ENCODE results near the gene C16orf92.

The C16orf92 gene

DNA sequence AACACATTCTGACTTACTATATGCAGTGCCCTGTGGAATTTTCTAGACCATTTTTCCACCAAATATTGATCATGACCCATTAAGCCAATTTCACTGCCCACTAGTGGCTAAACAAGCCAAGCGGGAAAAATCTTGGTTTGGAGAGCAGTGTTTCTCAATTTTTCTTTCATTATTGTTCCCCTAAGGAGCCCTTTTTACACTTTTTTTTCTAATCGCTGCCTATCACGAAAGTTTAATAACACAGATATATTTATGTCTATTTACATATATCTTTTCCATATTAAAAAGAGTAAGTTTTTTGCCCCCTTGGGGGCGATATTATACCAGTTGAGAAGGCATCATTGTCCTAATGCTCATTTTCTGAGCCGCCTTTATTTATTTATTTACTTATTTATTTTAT, 18.8 kb downstream of the C16orf92 start:
- TF ChIP-seq GATA3 (IDR thresholded peaks at IDR 0.05; ENCODE audit: low read depth, low read length) = no peak

DNA sequence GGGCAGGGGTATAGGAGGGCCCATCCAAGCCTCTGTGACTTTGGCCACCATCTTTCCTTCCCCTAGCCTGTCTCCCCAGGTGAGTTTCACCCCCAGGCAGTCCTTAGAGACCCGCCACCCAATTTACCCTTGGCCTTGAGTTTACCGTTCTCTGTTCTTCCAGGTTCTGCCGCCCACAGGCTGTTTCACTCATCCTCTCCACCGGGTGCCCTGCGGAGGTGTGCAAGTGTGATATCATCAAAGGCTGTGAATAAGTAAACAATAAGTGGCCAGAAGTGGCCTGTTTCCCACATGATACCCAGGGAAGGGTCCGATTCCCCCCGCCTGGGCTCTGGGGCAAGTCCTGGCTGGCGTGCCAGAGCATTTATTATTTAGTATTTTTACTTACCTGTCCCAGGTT, 23.2 kb downstream of the C16orf92 start:
- TF ChIP-seq GATA2 (IDR thresholded peaks at IDR 0.05; ENCODE audit: low read depth, low read length) (no peak), GATA3 (IDR thresholded peaks at IDR 0.05; ENCODE audit: low read depth, low read length) (no peak)

- TF ChIP-seq GATA3 (IDR thresholded peaks at IDR 0.05; ENCODE audit: low read depth, low read length) (no peak), GATA2 (IDR thresholded peaks at IDR 0.05; ENCODE audit: low read depth, low read length) (no peak)
These were observed 23.6 kb downstream of the C16orf92 start for GRCh38 chr16:30046588-30046987.

DNA sequence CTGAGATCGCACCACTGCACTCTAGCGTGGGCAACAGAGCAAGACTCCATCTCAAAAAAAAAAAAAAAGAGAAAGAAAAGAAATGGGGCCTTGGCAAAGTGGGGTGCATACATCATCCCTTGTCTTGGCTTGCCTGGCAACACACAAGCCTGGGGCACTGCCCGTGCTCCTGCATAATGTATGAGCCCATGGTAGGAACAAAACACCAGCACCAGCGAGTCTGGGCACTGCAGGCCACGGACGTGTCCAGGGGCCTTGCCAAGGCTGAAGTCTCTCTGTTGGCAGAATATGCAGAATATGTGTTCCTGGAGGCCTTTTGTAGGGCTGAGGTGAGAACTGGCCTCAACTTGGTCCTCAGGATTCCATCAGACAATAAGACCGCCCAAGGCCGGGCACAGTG, 26.9 kb downstream of the C16orf92 start:
- TF ChIP-seq GATA3 (IDR thresholded peaks at IDR 0.05; ENCODE audit: low read depth, low read length) (no peak), GATA2 (IDR thresholded peaks at IDR 0.05; ENCODE audit: low read depth, low read length) (no peak)

GRCh38 chr16:30051518-30051917, 28.5 kb downstream of the C16orf92 start:
- TF ChIP-seq GATA3 (IDR thresholded peaks at IDR 0.05; ENCODE audit: low read depth, low read length) (no peak), GATA2 (IDR thresholded peaks at IDR 0.05; ENCODE audit: low read depth, low read length) (no peak)

GRCh38 chr16:30052671-30053372, 29.8 kb downstream of the C16orf92 start:
- no peak for TF ChIP-seq GATA3 (IDR thresholded peaks at IDR 0.05; ENCODE audit: low read depth, low read length)
- TF ChIP-seq GATA2 (IDR thresholded peaks at IDR 0.05; ENCODE audit: low read depth, low read length) = no peak

GRCh38 chr16:30053376-30054015, 30.5 kb downstream of the C16orf92 start:
- TF ChIP-seq GATA3 (IDR thresholded peaks at IDR 0.05; ENCODE audit: low read depth, low read length) (no peak), GATA2 (IDR thresholded peaks at IDR 0.05; ENCODE audit: low read depth, low read length) (no peak)

- TF ChIP-seq GATA3 (IDR thresholded peaks at IDR 0.05; ENCODE audit: low read depth, low read length) = no peak
- TF ChIP-seq GATA2 (IDR thresholded peaks at IDR 0.05; ENCODE audit: low read depth, low read length) = no peak
These were observed 31.5 kb downstream of the C16orf92 start for GRCh38 chr16:30054451-30054850.

DNA sequence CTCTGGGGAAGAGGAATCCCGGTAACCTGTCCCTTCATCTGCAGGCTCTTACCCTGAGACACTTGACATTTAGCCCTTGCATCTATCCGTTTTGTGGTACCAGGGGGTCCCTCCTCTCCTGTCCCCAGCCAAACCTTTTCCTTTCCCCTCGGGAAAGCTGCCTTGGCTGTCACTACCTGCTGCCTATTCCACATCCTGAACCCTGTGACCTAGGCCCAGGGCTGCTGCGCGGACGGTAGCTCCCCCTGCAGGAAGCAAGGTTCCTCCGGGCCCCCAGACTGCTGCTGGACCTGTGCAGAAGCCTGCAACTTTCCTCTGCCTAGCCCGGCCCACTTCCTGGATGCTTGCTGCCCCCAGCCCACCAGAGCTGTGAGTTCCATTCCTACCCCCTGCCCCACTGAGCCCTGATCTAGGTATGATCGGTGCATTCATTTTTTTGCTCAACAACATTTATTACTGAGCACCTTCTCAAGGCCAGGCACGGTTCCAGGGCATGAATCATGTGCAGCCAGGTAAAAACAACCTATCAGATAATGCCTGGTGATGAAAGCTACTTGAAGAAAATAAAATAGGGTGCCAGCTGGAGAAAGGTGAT, 32.1 kb downstream of the C16orf92 start:
- TF ChIP-seq GATA3 (IDR thresholded peaks at IDR 0.05; ENCODE audit: low read depth, low read length) (no peak), GATA2 (IDR thresholded peaks at IDR 0.05; ENCODE audit: low read depth, low read length) (no peak)

GRCh38 chr16:30060346-30060745, 37.3 kb downstream of the C16orf92 start:
- TF ChIP-seq GATA3 (IDR thresholded peaks at IDR 0.05; ENCODE audit: low read depth, low read length) = no peak
- no peak for TF ChIP-seq GATA2 (IDR thresholded peaks at IDR 0.05; ENCODE audit: low read depth, low read length)

DNA sequence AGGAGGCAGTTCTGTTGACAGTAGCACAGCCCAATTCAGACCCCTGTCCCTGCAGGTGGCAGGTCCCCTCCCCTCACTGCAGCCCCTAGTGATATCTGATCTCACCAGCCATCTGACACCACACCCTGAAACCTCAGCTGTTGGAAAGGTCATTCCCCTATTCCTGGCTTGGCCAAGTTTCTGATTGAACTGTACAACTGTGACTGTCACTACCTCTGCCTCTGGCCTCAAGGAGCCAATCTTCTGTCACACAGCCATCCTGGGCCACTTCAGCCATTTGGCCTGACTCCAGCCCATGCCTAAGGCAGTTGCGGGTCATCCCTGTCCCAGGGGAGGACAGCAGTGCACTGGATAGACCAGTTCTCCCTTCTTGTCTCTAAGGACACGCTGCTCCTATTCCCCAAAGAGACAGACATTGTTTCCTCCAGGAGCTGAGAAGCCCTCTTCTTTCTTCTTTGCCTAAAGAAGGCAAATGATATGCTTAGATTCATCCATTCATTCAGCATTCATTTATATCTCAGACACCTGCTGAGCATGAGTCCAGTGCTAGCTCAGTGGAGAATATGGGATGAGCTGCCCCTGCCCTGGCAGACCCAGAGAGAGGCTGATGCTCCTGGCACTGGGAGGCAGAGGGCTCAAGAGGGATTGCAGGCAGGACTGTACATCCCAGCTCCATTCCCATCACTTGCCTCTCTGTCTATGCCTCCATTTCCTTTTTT, 38.0 kb downstream of the C16orf92 start:
- TF ChIP-seq GATA3 (IDR thresholded peaks at IDR 0.05; ENCODE audit: low read depth, low read length) (no peak), GATA2 (IDR thresholded peaks at IDR 0.05; ENCODE audit: low read depth, low read length) (no peak)

- TF ChIP-seq GATA3 (IDR thresholded peaks at IDR 0.05; ENCODE audit: low read depth, low read length) (no peak), GATA2 (IDR thresholded peaks at IDR 0.05; ENCODE audit: low read depth, low read length) (no peak)
These were observed 40.4 kb downstream of the C16orf92 start for GRCh38 chr16:30063278-30063892.

DNA sequence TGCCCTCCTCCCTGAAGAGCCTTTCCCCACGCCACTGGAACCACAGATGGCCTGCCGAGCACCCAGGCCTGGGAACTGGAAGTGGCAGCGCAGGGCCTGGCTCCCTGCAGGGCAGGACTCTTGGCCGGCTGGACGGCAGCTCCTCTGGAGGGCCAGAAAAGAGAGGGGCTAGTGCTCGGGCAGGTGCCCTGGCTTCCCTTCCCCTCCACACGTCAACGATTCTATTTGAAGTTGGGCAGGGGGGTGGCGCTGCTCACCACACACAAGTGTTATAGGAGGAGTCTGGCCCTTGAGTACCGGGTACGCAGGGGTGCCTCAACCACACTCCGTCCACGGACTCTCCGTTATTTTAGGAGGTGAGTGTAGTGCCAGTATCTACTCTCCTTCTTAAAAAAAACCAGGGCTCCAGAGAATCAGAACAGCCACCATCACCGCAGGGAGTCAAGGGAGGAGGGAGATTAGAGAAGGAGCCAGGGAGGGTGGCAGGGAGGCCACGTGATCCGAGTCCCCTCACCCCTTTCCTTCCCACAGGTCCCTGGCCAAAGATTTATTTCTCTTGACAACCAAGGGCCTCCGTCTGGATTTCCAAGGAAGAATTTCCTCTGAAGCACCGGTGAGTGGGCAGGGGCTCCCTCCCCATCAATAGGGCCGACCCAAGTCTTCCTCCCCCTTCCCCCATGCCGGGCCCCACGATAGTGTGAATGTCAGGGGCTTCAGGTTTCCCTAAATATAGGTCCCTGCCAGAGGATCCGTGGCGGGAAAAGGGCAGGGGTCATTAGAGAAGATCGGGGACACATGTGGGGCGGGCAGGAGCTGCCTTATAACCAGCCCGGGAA, 41.1 kb downstream of the C16orf92 start:
- TF ChIP-seq GATA2 (IDR thresholded peaks at IDR 0.05; ENCODE audit: low read depth, low read length) (no peak), GATA3 (IDR thresholded peaks at IDR 0.05; ENCODE audit: low read depth, low read length) (no peak)

All from SH-SY5Y (cell line).